ENCODE data around the gene WSCD2.

DNA sequence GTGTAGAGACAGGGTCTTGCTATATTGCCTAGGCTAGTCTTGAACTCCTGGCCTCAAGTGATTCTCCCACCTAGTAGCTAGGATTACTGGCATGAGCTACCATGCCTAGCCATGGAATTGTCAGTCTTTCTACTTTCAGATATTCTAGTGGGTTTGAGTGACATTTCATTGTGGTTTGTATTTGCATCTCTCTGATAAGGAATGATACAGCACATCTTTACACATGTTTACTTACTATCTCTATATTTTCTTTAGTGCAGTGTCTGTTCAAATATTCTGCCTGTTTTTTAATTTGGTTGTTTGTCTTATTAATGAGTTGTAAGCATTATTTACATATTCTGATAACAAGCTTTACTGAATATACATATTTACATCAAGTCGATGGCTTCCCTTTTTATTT, 136.4 kb downstream of the WSCD2 start:
- TF ChIP-seq, protein P1, sequence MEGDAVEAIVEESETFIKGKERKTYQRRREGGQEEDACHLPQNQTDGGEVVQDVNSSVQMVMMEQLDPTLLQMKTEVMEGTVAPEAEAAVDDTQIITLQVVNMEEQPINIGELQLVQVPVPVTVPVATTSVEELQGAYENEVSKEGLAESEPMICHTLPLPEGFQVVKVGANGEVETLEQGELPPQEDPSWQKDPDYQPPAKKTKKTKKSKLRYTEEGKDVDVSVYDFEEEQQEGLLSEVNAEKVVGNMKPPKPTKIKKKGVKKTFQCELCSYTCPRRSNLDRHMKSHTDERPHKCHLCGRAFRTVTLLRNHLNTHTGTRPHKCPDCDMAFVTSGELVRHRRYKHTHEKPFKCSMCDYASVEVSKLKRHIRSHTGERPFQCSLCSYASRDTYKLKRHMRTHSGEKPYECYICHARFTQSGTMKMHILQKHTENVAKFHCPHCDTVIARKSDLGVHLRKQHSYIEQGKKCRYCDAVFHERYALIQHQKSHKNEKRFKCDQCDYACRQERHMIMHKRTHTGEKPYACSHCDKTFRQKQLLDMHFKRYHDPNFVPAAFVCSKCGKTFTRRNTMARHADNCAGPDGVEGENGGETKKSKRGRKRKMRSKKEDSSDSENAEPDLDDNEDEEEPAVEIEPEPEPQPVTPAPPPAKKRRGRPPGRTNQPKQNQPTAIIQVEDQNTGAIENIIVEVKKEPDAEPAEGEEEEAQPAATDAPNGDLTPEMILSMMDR (IDR thresholded peaks at IDR 0.05), result no peak
- no peak for TF ChIP-seq POLR2AphosphoS5 (IDR thresholded peaks at IDR 0.05)
- TF ChIP-seq POLR2A (IDR thresholded peaks at IDR 0.05), result no peak

All from stomach (tissue), 4 donors.